A673 (cell line): ENCODE measurements around the gene RELN. TPM values are rescaled to one million over a fixed set of nuclear protein-coding genes. Genes with fewer than 3 reads are reported as not detected.

ENCODE experiments used
- BruUV-seq: library from RNA; stranded (reverse); fragments of 400-500 nt; replicated peaks from 2 replicates; lab custom pipeline; 2021; lab: Mats Ljungman, UMichigan
- CTCF ChIA-PET: fragments of 300-600 bp; sonication (Branson Sonifier 250); formaldehyde crosslinking; loops from one replicate; lab custom pipeline; 2022; ENCODE audit warnings: antibody characterized with exemption; lab: Charles Lee
- POLR2A ChIA-PET: fragments of 300-600 bp; sonication (Branson Sonifier 250); formaldehyde crosslinking; loops from one replicate; lab custom pipeline; 2022; ENCODE audit warnings: antibody characterized with exemption; ENCODE audit not compliant: low non-redundant PET; lab: Charles Lee
- DNase-seq: peaks from one replicate; pipeline ENCODE4 v3.0.0-alpha.2; 2015; ENCODE audit warnings: low spot score
- H3K27ac ChIP-seq: fragments of 200-600 bp; sonication (generic); 2 replicates; pipeline ENCODE4 v1.5.1; 2016; ENCODE audit warnings: mixed run types, low read depth, mild to moderate bottlenecking, mixed read lengths, antibody characterized with exemption, low read length; ENCODE audit not compliant: poor library complexity, severe bottlenecking
- H3K27me3 ChIP-seq: fragments of 200-600 bp; sonication (generic); replicated peaks from 2 replicates; pipeline ENCODE4 v1.6.1; 2017; ENCODE audit warnings: mixed run types, low read depth, mild to moderate bottlenecking, mixed read lengths, antibody characterized with exemption, low read length; ENCODE audit not compliant: insufficient read depth, poor library complexity
- H3K36me3 ChIP-seq: fragments of 200-600 bp; sonication (generic); 2 replicates; pipeline ENCODE4 v1.6.1; 2016; ENCODE audit warnings: mixed run types, mild to moderate bottlenecking, mixed read lengths, antibody characterized with exemption, low read length; ENCODE audit not compliant: insufficient read depth, poor library complexity, severe bottlenecking
- H3K4me1 ChIP-seq: fragments of 200-600 bp; sonication (generic); 2 replicates; pipeline ENCODE4 v1.6.1; 2017; ENCODE audit warnings: mixed run types, mild to moderate bottlenecking, mixed read lengths, antibody characterized with exemption, low read length; ENCODE audit not compliant: insufficient read depth, poor library complexity, severe bottlenecking
- H3K4me3 ChIP-seq: fragments of 200-600 bp; sonication (generic); 2 replicates; pipeline ENCODE4 v1.5.1; 2016; ENCODE audit warnings: low read depth, mixed run types, mild to moderate bottlenecking, mixed read lengths, low read length; ENCODE audit not compliant: poor library complexity, severe bottlenecking
- H3K9me3 ChIP-seq: fragments of 200-600 bp; sonication (generic); 2 replicates; pipeline ENCODE4 v1.6.1; 2016; ENCODE audit warnings: mixed run types, low read depth, mild to moderate bottlenecking, mixed read lengths, antibody characterized with exemption, low read length; ENCODE audit not compliant: poor library complexity, severe bottlenecking
- CTCF ChIP-seq: fragments of 300-800, 200-600 bp; sonication (generic); conservative IDR thresholded peaks from 2 replicates; pipeline ENCODE4 v1.5.1; 2017; ENCODE audit warnings: low read depth, mild to moderate bottlenecking, antibody characterized with exemption, low read length, moderate library complexity, mixed read lengths
- EZH2 ChIP-seq: fragments of 200-600 bp; sonication (generic); IDR thresholded peaks from 2 replicates; pipeline ENCODE4 v1.6.1; 2017; ENCODE audit warnings: borderline replicate concordance, low read depth, mild to moderate bottlenecking, mixed read lengths, antibody characterized with exemption, low read length; ENCODE audit not compliant: poor library complexity, severe bottlenecking
- intact Hi-C: fragments of 100-400 bp; cut with micrococcal nuclease; formaldehyde crosslinking; loops from one replicate; pipeline ENCODE4 v1.10.0; 2022; ENCODE audit not compliant: unreplicated experiment
- total RNA-seq: library from RNA; stranded (reverse); gene quantifications from 2 replicates; pipeline ENCODE4 v1.2.3, GENCODE V29; 2021

Gene RELN
- total RNA-seq, 1 experiment from 2014 or later, result not detected

- intact Hi-C loops, result no loop called here
- Histone ChIP-seq H3K4me1 (no peaks in the 10 kb centered on the region), H3K36me3 (no peaks in the 10 kb centered on the region), H3K4me3 (no peak overlapping the region), H3K9me3 (no peaks in the 10 kb centered on the region), H3K27me3 (peaks cover 81% of the 10 kb centered on the region), H3K27ac (no peak overlapping the region)
- ChIA-PET POLR2A (no interaction called here), CTCF (no interaction called here)
- no peak for TF ChIP-seq EZH2
- no peak for TF ChIP-seq CTCF
- no TSS peak for BruUV-seq
- no peak for DNase-seq
These were observed 270.9 kb downstream of the RELN start for GRCh38 chr7:103718482-103719061.

GRCh38 chr7:103717574-103717973, 271.9 kb downstream of the RELN start:
- no peak for TF ChIP-seq CTCF
- no peak for TF ChIP-seq EZH2
- CTCF ChIA-PET, result no interaction called here
- H3K27me3 ChIP-seq, result peaks cover 79% of the 10 kb centered on the region
- H3K36me3 ChIP-seq, result no peaks in the 10 kb centered on the region
- POLR2A ChIA-PET, result no interaction called here
- no peak for DNase-seq
- H3K9me3 ChIP-seq, result no peaks in the 10 kb centered on the region
- no TSS peak for BruUV-seq
- intact Hi-C loops, result no loop called here
- H3K4me3 ChIP-seq, result no peak overlapping the region
- no peaks in the 10 kb centered on the region for H3K4me1 ChIP-seq
- no peak overlapping the region for H3K27ac ChIP-seq

DNA sequence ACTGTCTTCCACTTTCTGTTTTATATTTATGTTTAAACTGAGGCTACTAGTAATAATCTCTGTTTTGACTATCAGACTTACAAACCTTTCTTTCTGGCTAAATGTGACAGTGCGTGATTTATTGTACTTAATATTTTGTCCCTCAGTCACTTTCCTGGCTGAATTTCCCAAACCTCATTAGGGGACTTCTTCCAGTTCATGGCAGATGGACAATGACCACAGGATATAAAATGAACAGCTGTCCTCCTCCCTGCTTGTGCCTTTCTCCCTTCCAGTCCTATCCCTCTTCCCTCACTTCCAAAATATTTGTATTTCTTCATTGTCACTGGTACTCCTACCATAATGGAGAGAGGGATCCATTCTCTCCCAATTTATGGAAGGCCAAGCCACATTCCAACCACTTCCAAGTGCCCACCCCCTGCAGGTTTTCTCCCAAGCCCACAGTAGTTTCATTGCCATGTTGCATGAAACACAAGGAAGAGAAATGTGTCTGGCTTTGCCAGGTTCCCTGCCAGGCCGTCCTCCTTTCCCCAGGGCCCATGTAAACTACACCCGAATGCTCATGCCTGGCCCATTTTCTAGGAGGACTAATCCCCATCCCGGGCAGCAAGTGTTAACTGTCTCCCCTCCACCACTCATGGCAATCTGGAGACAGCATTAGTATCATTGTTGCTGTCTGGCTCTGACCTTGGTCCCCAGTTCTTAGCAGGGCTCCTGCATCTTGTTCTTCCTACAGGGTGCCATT, 273.9 kb downstream of the RELN start:
- DNase-seq, result no peak
- CTCF ChIA-PET, result no interaction called here
- BruUV-seq, result no TSS peak
- no peak overlapping the region for H3K4me3 ChIP-seq
- no peak for TF ChIP-seq EZH2
- no peak for TF ChIP-seq CTCF
- no peaks in the 10 kb centered on the region for H3K4me1 ChIP-seq
- no peak overlapping the region for H3K27ac ChIP-seq
- POLR2A ChIA-PET, result no interaction called here
- no peaks in the 10 kb centered on the region for H3K36me3 ChIP-seq
- intact Hi-C loops, result no loop called here
- peaks cover 76% of the 10 kb centered on the region for H3K27me3 ChIP-seq
- no peaks in the 10 kb centered on the region for H3K9me3 ChIP-seq
